Ureter (tissue), 1 donor: ENCODE measurements around the gene COBL. TPM values are rescaled to one million over a fixed set of nuclear protein-coding genes. Genes with fewer than 3 reads are reported as not detected.
"Not testable (repeated sequence)": the region's sequence is repeated elsewhere in the genome, so short reads cannot be mapped to it uniquely, and the experiment has no call there.

Experiments
- DNase-seq: peaks from one replicate; pipeline ENCODE4 v3.0.0-alpha.2; 2020; ENCODE audit warnings: low spot score
- total RNA-seq: library from RNA; stranded (reverse); gene quantifications from one replicate; pipeline ENCODE4 v1.2.4, GENCODE V29; 2023
- donor health status: DM: yes; HTN: yes; CAD: no.

Gene COBL
- total RNA-seq, 1 donor from 2014 or later: 1.3 TPM

- DNase-seq: no peak
Observed at GRCh38 chr7:51006483-51007235, 309.9 kb downstream of the COBL start.

DNA sequence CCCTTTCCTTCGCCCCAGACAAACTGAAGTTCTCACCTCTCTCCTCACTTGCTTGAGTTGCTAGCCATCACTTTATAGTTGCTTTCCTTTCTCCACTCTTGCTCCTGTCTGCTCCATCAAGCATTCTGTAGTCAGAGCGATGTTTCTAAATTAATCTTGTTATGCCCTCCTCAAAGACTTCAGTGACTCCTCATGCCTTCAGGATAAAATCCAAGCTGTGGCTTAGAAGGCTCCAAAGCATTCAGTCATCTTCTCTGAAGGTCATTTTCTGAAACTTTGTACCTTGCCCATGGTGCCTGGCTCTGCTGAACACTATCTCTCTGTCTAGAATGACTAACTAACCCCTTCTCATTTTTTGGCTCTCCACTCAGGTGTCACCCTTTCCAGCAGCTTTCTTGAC is 311.5 kb downstream of the COBL start:
- DNase-seq: no peak

- no peak for DNase-seq
Observed at GRCh38 chr7:51000956-51001355, 315.7 kb downstream of the COBL start.

- DNase-seq: no peak
Observed at GRCh38 chr7:50994753-50995319, 321.8 kb downstream of the COBL start.

GRCh38 chr7:50990214-50990613 is 326.4 kb downstream of the COBL start:
- DNase-seq: not testable (repeated sequence)

- no peak for DNase-seq
Observed at GRCh38 chr7:50988988-50989387, 327.6 kb downstream of the COBL start.

DNA sequence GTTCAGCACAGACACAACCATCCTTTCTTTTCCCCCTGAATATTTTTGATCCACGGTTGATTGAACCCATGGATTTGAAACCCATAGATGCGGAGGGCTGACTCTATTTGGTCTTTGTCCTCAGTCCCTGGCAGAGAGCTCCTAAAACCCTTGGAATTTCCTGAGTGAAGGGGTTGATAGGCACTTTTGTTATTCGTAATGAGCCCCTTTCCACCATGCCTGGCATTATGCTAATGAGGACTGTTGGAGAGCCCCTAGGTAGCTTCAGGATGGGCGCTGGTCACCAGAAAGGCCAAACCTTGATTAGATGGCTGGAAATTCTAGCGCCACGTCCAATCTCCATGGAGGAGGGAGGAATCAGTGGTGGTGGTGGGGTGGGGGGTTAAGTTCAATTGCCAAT is 328.1 kb downstream of the COBL start:
- DNase-seq: no peak

DNA sequence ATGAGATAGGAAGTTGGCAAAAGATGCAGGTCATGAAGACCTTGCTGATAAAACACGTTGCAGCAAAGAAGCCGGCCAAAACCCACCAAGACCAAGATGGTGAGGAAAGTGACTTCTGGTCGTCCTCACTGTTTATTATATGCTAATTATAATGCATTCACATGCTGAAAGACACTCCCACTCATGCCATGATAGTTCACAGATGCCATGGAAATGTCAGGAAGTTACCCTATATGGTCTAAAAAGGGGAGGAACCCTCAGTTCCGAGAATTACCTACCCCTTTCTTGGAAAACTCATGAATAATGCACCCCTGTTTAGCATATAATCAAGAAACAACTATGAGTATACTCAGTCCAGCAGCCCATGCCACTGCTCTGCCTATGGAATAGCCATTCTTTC is 331.5 kb downstream of the COBL start:
- no peak for DNase-seq

DNA sequence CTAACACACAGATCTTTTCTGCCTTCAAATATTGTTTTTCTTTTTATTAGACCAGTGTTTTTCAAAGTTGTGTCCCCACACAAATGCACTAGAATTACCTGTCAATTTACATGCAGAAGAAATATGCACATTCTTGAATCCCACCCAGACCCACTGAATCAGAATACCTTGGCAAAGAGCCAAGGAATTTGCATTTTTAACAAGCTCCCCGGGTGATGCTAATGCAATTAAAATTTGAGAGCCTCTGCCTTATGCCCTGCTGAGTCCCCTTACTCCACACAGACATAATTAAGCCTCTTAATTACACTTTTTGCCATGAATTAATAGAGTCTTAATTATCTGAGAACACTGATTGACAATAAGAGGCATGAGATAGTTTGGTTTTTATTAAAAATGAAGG is 332.8 kb downstream of the COBL start:
- DNase-seq: no peak

DNA sequence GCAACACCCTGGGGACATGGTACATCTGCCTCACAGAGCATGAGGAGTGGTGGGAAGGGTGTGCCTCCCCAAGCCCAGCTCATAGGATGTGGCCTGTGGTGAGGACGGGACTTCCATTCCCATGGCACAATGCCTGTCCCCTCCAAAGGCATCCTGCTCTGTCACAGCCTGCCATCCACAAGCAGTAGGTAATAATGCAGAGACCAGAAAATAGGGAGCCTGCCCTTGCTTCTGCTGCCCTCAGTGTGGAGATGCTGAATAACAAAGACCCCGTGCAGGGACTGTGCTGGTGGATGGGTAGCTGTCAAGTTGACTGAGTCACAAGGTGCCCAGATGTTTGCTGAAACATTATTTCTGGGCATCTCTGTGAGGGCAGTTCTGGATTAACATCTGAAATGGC is 334.0 kb downstream of the COBL start:
- no peak for DNase-seq

DNA sequence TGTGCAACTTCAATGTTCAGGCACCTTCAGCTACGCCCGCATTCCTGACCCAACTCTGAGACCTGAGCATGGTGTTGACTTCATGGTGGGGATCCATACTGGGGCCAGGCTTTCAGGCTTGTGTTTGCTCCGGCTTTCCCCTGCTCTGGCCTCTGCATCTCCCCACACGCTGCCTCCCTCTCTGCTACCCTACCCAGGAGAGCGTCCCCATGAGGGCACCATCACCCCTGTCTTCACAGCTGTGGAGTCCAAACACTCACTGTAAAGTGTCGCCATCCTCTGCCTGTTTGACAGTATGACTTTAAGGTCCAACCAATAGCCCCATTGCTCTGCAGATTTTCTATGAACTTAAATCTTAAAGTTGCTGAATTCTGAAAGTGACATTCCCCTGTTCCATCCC is 334.9 kb downstream of the COBL start:
- no peak for DNase-seq

- DNase-seq: no peak
Observed at GRCh38 chr7:50980411-50980810, 336.2 kb downstream of the COBL start.

DNA sequence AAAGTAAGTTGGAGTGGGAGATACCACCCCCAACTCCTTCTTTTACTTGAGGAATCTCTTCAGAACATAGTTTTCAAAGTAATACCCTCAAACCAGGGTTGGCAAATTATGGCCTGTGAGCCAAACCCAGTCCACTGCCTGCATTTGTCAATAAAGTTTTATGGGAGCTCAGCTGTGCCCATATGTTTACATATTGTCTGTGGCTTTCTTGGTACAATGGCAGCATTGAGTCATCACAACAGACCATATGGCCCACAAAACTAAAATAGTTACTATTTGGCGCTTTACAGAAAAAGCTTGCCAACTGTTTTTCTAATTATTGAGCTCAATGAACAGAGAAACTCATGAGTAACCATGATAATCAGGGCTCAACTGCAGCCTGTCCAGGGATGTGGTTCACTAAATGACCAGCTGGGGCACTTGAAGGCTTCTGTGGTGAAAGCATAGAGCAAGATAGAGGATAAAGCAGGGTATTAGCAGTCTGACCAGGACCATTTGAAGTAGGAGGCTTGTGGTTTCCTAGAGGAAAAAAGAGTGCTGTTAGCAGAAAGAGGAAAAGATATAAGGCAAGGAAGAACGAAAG is 337.9 kb downstream of the COBL start:
- DNase-seq: no peak

GRCh38 chr7:50977421-50977820 is 339.2 kb downstream of the COBL start:
- DNase-seq: no peak

GRCh38 chr7:50976064-50976463 is 340.5 kb downstream of the COBL start:
- no peak for DNase-seq

- no peak for DNase-seq
Observed at GRCh38 chr7:50974240-50974639, 342.4 kb downstream of the COBL start.

DNA sequence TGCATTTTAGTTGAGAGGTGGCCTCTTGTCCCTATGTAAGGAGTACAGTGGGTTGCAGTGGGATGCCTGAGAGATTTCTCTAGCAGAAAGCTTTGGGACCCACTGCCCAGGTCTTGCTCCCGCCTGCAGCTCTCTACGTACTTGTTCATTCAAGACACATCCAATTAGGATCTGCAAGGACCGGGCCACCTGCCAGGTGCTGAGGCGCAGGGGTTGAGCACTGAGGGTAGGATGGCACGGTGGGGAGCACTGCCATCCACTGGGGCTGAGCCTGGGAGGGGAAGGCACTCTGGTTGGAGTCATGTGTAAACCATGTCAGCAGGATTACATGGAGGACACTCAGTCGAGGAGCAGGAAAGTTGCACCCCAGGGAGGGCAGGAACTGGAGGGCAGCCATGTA is 342.8 kb downstream of the COBL start:
- no peak for DNase-seq

- DNase-seq: peak; percentile 56
Observed at GRCh38 chr7:50970092-50970491, 346.5 kb downstream of the COBL start.
